Thoracic aorta (tissue), 2 donors: ENCODE results near the gene COPG2. TPM values are rescaled to one million over a fixed set of nuclear protein-coding genes. Genes with fewer than 3 reads are reported as not detected.
"Not testable (repeated sequence)": the region's sequence is repeated elsewhere in the genome, so short reads cannot be mapped to it uniquely, and the experiment has no call there.

Source experiments
- ATAC-seq: fragments of 150-250 bp; one replicate; pipeline ENCODE4 v1.8.0; 2017; ENCODE audit warnings: low read depth; ENCODE audit not compliant: insufficient number of reproducible peaks, low FRiP score
- DNase-seq: peaks from one replicate; pipeline ENCODE4 v3.0.0-alpha.2; 2020; ENCODE audit warnings: low spot score
- H3K27ac ChIP-seq, 2 donors: fragments of 200-600 bp; sonication (generic); 1 replicate in 1 of 2; 2 replicates in 1 of 2; pipeline ENCODE4 v1.5.1; 2016; ENCODE audit warnings: mild to moderate bottlenecking in 2 of 2, moderate library complexity in 2 of 2
- H3K27me3 ChIP-seq: fragments of 200-600 bp; sonication (generic); replicated peaks from 2 replicates; pipeline ENCODE4 v1.6.0; 2016; ENCODE audit warnings: mild to moderate bottlenecking; ENCODE audit not compliant: insufficient read depth
- H3K36me3 ChIP-seq: fragments of 200-600 bp; sonication (generic); one replicate; pipeline ENCODE4 v1.5.1; 2016
- H3K4me1 ChIP-seq, 2 donors: fragments of 200-600 bp; sonication (generic); 1 replicate in 1 of 2; 2 replicates in 1 of 2; pipeline versions ENCODE4 v1.5.1 to v1.6.0; 2016; ENCODE audit warnings: low read depth in 2 of 2, mild to moderate bottlenecking in 1 of 2; ENCODE audit not compliant: control insufficient read depth in 1 of 2
- H3K4me3 ChIP-seq: fragments of 200-600 bp; sonication (generic); 2 replicates; pipeline ENCODE4 v1.5.1; 2016; ENCODE audit warnings: mild to moderate bottlenecking
- H3K9me3 ChIP-seq: fragments of 200-600 bp; sonication (generic); 2 replicates; pipeline ENCODE4 v1.5.1; 2016
- CTCF ChIP-seq: fragments of 200-600 bp; sonication (generic); IDR thresholded peaks from one replicate; pipeline ENCODE4 v1.5.1; 2019; ENCODE audit warnings: antibody characterized with exemption
- total RNA-seq, 2 donors: library from RNA; depleted of rRNA; stranded (reverse); fragments of >200 nt; gene quantifications; one replicate each; pipeline versions ENCODE4 v1.1.0 to v1.2.3, GENCODE V29; 2016

COPG2 gene
- total RNA-seq, 2 donors from 2014 or later, result 8.8 to 9.5 TPM

GRCh38 chr7:130598056-130598455, 70.5 kb downstream of the COPG2 start:
- Histone ChIP-seq H3K27ac (no peak overlapping the region), H3K4me3 (no peak overlapping the region), H3K9me3 (no peaks in the 10 kb centered on the region), H3K4me1 (no peaks in the 10 kb centered on the region), H3K36me3 (no peaks in the 10 kb centered on the region), H3K27me3 (no peaks in the 10 kb centered on the region)
- no peak for ATAC-seq
- no peak for TF ChIP-seq CTCF
- no peak for DNase-seq

- Histone ChIP-seq H3K27ac (no peak overlapping the region), H3K36me3 (no peaks in the 10 kb centered on the region), H3K4me3 (no peak overlapping the region), H3K9me3 (no peaks in the 10 kb centered on the region), H3K4me1 (no peaks in the 10 kb centered on the region), H3K27me3 (no peaks in the 10 kb centered on the region)
- DNase-seq (no peak), ATAC-seq (no peak)
- TF ChIP-seq CTCF, result no peak
Observed at GRCh38 chr7:130595986-130596385, 72.6 kb downstream of the COPG2 start.

GRCh38 chr7:130593033-130593432, 75.5 kb downstream of the COPG2 start:
- TF ChIP-seq CTCF, result no peak
- Histone ChIP-seq H3K4me1 (no peaks in the 10 kb centered on the region), H3K27me3 (no peaks in the 10 kb centered on the region), H3K9me3 (no peaks in the 10 kb centered on the region), H3K27ac (no peak overlapping the region), H3K4me3 (no peak overlapping the region), H3K36me3 (no peaks in the 10 kb centered on the region)
- DNase-seq, result no peak
- no peak for ATAC-seq

- H3K27ac ChIP-seq, H3K4me1 ChIP-seq, H3K4me3 ChIP-seq, H3K27me3 ChIP-seq, DNase-seq, ATAC-seq, H3K9me3 ChIP-seq, H3K36me3 ChIP-seq: not testable (repeated sequence)
Observed at GRCh38 chr7:130591464-130591863, 77.1 kb downstream of the COPG2 start.

GRCh38 chr7:130585932-130586331, 82.6 kb downstream of the COPG2 start:
- H3K36me3 ChIP-seq, H3K9me3 ChIP-seq, H3K27ac ChIP-seq, H3K27me3 ChIP-seq, H3K4me1 ChIP-seq, ATAC-seq, H3K4me3 ChIP-seq, DNase-seq: not testable (repeated sequence)

GRCh38 chr7:130575110-130575509, 93.4 kb downstream of the COPG2 start:
- not testable (repeated sequence) for H3K27ac ChIP-seq, H3K4me1 ChIP-seq, H3K4me3 ChIP-seq, DNase-seq, H3K27me3 ChIP-seq, H3K36me3 ChIP-seq, H3K9me3 ChIP-seq, ATAC-seq

GRCh38 chr7:130570144-130570543, 98.4 kb downstream of the COPG2 start:
- H3K4me3 ChIP-seq, H3K27ac ChIP-seq, H3K36me3 ChIP-seq, H3K4me1 ChIP-seq, ATAC-seq, DNase-seq, H3K27me3 ChIP-seq, H3K9me3 ChIP-seq: not testable (repeated sequence)
